Neural progenitor cell (in vitro differentiated cells): ENCODE measurements around the gene ZBTB9.

Experiments used
- CTCF ChIP-seq: fragments of 200-600 bp; sonication (generic); IDR thresholded peaks from 2 replicates; pipeline ENCODE4 v1.5.1; 2017; ENCODE audit warnings: antibody characterized with exemption, mild to moderate bottlenecking
- EZH2 ChIP-seq: fragments of 200-600 bp; sonication (generic); IDR thresholded peaks from 2 replicates; pipeline ENCODE4 v1.6.1; 2017; ENCODE audit warnings: antibody characterized with exemption, mild to moderate bottlenecking, moderate library complexity

GRCh38 chr6:33437666-33438065 is 16.7 kb upstream of the ZBTB9 start:
- TF ChIP-seq CTCF: no peak
- TF ChIP-seq EZH2: no peak
